Measurements from ENCODE around the gene GABARAPL1. TPM values are rescaled to one million over a fixed set of nuclear protein-coding genes. Genes with fewer than 3 reads are reported as not detected.
"Not testable (repeated sequence)": the region's sequence is repeated elsewhere in the genome, so short reads cannot be mapped to it uniquely, and the experiment has no call there.

GABARAPL1 gene
- total and polyA plus RNA-seq, 8 donors: 28.4 to 133 (median 100) TPM

- intact Hi-C loops (cut with DNase I; ENCODE audit: low total_unique reads): no loop called here
- no peak for TF ChIP-seq POLR2AphosphoS5 (IDR thresholded peaks at IDR 0.05)
- no peak for TF ChIP-seq CTCF (IDR thresholded peaks at IDR 0.05)
- TF ChIP-seq POLR2A (IDR thresholded peaks at IDR 0.05): no peak
- TF ChIP-seq EP300 (IDR thresholded peaks at IDR 0.05): no peak
- peaks cover 40 to 54% (median 52%) of the 10 kb centered on the region in 4 donors for H3K36me3 ChIP-seq
Observed at GRCh38 chr12:10218021-10218420, 5.3 kb downstream of the GABARAPL1 start.

GRCh38 chr12:10220398-10221077 is 7.9 kb downstream of the GABARAPL1 start:
- peaks cover 1 to 41% (median 22%) of the 10 kb centered on the region in 4 donors for H3K4me1 ChIP-seq
- no peak overlapping the region for H3K4me3 ChIP-seq
- no peaks in the 10 kb centered on the region for H3K9me3 ChIP-seq
- peak overlapping the region in 3 of 5 donors; percentile 41 to 80 (median 56) for H3K27ac ChIP-seq
- TF ChIP-seq POLR2AphosphoS5 (IDR thresholded peaks at IDR 0.05) (peak; percentile 57 to 66 (median 59)), EP300 (IDR thresholded peaks at IDR 0.05) (no peak)
- WGBS, 5 donors: 49 to 57% (median 51%) methylated on average over 8 of the region's 8 CpGs
- H3K27me3 ChIP-seq: no peaks in the 10 kb centered on the region
- peak in 1 of 2 donors; percentile 79 for DNase-seq
- peaks cover 51 to 72% (median 69%) of the 10 kb centered on the region in 4 donors for H3K36me3 ChIP-seq
- intact Hi-C loops (cut with DNase I; ENCODE audit: low total_unique reads): no loop called here

More at GRCh38 chr12:10218021-10218420, 5.3 kb downstream of the GABARAPL1 start:
- no peaks in the 10 kb centered on the region for H3K9me3 ChIP-seq
- H3K4me1 ChIP-seq: peaks cover 9 to 57% (median 35%) of the 10 kb centered on the region in 4 donors
- no peak for DNase-seq
- H3K4me3 ChIP-seq: no peak overlapping the region
- H3K27ac ChIP-seq: peak overlapping the region in 1 of 5 donors; percentile 80
- no peaks in the 10 kb centered on the region for H3K27me3 ChIP-seq
- WGBS, 5 donors: 93 to 94% (median 94%) methylated on average over 6 of the region's 6 CpGs

GRCh38 chr12:10221846-10222245 is 9.2 kb downstream of the GABARAPL1 start:
- H3K4me3 ChIP-seq: no peak overlapping the region
- TF ChIP-seq CTCF (IDR thresholded peaks at IDR 0.05) (no peak), POLR2AphosphoS5 (IDR thresholded peaks at IDR 0.05) (no peak), EP300 (IDR thresholded peaks at IDR 0.05) (no peak), POLR2A (IDR thresholded peaks at IDR 0.05) (no peak)
- peaks cover 51 to 72% (median 69%) of the 10 kb centered on the region in 4 donors for H3K36me3 ChIP-seq
- 86 to 95% (median 94%) methylated on average over 5 of the region's 5 CpGs for WGBS, 5 donors
- peak overlapping the region in 2 of 5 donors; percentile 56 to 80 for H3K27ac ChIP-seq
- intact Hi-C loops (cut with DNase I; ENCODE audit: low total_unique reads): no loop called here
- no peaks in the 10 kb centered on the region for H3K9me3 ChIP-seq
- no peak for DNase-seq
- H3K4me1 ChIP-seq: peaks cover 0 to 30% (median 16%) of the 10 kb centered on the region in 4 donors
- H3K27me3 ChIP-seq: no peaks in the 10 kb centered on the region

- Histone ChIP-seq H3K36me3 (peaks cover 47 to 66% (median 64%) of the 10 kb centered on the region in 4 donors), H3K27me3 (no peaks in the 10 kb centered on the region), H3K9me3 (no peaks in the 10 kb centered on the region), H3K27ac (no peak overlapping the region), H3K4me1 (peaks cover 0 to 27% (median 13%) of the 10 kb centered on the region in 4 donors), H3K4me3 (no peak overlapping the region)
- TF ChIP-seq POLR2AphosphoS5 (IDR thresholded peaks at IDR 0.05): no peak
- no peak for TF ChIP-seq CTCF (IDR thresholded peaks at IDR 0.05)
- no peak for TF ChIP-seq EP300 (IDR thresholded peaks at IDR 0.05)
- no peak for TF ChIP-seq POLR2A (IDR thresholded peaks at IDR 0.05)
- intact Hi-C loops (cut with DNase I; ENCODE audit: low total_unique reads): no loop called here
- 73 to 83% (median 81%) methylated on average over 5 of the region's 5 CpGs for WGBS, 5 donors
- DNase-seq: no peak
Observed at GRCh38 chr12:10223208-10223607, 10.5 kb downstream of the GABARAPL1 start.

- H3K4me3 ChIP-seq; H3K27me3 ChIP-seq; intact Hi-C loops (cut with DNase I; ENCODE audit: low total_unique reads); H3K9me3 ChIP-seq; DNase-seq; H3K27ac ChIP-seq: not testable (repeated sequence)
- Histone ChIP-seq H3K4me1 (peaks cover 0 to 14% (median 6%) of the 10 kb centered on the region in 4 donors), H3K36me3 (peaks cover 35 to 45% (median 42%) of the 10 kb centered on the region in 4 donors)
- WGBS, 5 donors: 90 to 98% (median 92%) methylated on average over 14 to 22 of the region's 26 CpGs
Observed at GRCh38 chr12:10225426-10225825, 12.7 kb downstream of the GABARAPL1 start.

All from stomach (tissue), 9 donors.